ENCODE results near the gene SLC22A23. TPM values are rescaled to one million over a fixed set of nuclear protein-coding genes. Genes with fewer than 3 reads are reported as not detected.
A peak's percentile ranks its signal among the peaks of the same experiment; 100 is the strongest.

The SLC22A23 gene
- total RNA-seq = 10 to 100 TPM in 2 of 4 donors, 1 to 10 TPM in 2; 7.6 to 13.1 (median 9.5) TPM

DNA sequence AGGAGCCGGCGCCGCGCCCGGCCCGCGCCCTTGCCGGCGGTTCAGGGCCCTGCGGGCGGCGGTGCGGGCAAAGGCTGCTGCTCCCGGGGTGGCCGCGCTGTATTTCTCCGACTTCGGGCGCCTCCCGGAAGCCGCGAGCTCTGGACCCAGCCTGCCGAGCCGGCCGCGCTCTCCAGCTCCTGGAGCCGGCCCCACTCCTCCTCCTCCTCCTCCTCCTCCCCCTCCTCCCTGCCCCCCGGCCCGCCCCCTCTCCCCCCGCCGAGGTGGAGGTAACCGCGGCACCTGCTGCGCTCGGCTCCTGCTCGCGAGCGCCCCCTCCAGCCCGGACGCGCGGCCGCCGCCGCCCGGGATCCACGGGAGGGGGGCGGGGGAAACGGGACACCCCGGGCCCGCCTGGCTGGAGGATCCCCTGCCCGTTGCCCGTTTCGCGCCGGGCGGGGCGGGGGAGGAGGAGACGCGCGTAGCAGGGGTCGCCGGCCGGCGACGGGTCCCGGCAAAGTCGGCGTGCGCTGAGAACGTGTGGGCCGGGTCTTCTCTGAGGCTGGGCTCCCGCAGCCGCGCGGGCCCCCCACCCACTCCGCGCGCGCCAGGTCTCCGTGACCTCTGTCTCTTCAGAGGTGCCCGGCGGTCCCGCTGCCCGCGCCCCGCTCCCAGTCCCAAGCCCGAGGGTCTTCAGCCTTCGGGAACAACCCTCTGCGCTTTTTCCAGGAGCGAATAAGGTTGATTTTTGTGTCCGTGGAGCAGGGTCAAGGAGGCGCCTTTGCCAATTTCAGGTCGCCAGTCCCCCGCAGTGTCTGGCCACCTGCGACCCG, at the start of gene SLC22A23:
Gene SLC22A23 (minus strand): TSS at position 153 of the 812 bp plus-strand sequence. CDS start 491 bp downstream, outside the sequence.
- Histone ChIP-seq H3K9me3 (no peaks in the 10 kb centered on the region), H3K27ac (replicated peaks in 1 of 4) (peak within 1 kb of the TSS; percentile 83 to 87 (median 84)), H3K4me1 (peaks cover 28 to 42% (median 40%) of the 10 kb centered on the region in 4 donors), H3K4me3 (peak within 1 kb of the TSS; percentile 64 to 75 (median 74)), H3K36me3 (no peaks in the 10 kb centered on the region), H3K27me3 (no peaks in the 10 kb centered on the region)
- intact Hi-C loops (cut with DNase I) = loop anchor here (5.0 kb wide), 1 partner anchor 275 kb away; no protein-coding TSS in a partner anchor
- peak in 1 of 2 donors; percentile 7 for TF ChIP-seq POLR2AphosphoS5 (IDR thresholded peaks at IDR 0.05)
- TF ChIP-seq EP300 (IDR thresholded peaks at IDR 0.05) = no peak
- peak; percentile 63 to 92 (median 79) for TF ChIP-seq CTCF (IDR thresholded peaks at IDR 0.05)
- TF ChIP-seq POLR2A (IDR thresholded peaks at IDR 0.05; ENCODE audit: low read depth) = no peak
- under 1% methylated on average over 24 of the region's 97 CpGs for WGBS
- no peak for DNase-seq (ENCODE audit: extremely low spot score)

DNA sequence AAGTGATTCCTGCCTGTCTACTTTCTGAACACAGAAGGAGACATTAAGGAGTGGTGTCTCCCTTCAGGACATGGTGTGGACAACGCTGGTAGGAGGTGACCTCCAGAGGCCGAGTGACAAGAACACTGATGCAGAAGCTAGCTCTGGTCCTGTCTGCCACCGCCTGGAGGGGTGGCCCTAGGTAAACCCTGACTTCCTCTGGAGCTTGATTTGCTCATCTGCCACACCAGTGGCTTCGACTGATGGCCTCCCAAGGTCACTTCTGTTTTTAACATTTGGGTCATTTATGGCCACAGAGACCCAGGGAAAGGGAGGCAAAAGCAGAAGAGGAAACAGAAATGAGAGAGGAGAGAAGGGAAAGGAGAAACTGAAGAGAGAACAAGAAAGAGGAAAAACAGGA, 49.4 kb upstream of the SLC22A23 start:
- WGBS = 62% methylated on average over 4 of the region's 4 CpGs
- DNase-seq (ENCODE audit: extremely low spot score) = no peak
- intact Hi-C loops (cut with DNase I) = no loop called here
- no peak for TF ChIP-seq CTCF (IDR thresholded peaks at IDR 0.05)
- TF ChIP-seq POLR2AphosphoS5 (IDR thresholded peaks at IDR 0.05) = no peak
- no peak for TF ChIP-seq EP300 (IDR thresholded peaks at IDR 0.05)
- TF ChIP-seq POLR2A (IDR thresholded peaks at IDR 0.05; ENCODE audit: low read depth) = no peak
- Histone ChIP-seq H3K4me3 (no peak overlapping the region), H3K4me1 (no peaks in the 10 kb centered on the region), H3K9me3 (no peaks in the 10 kb centered on the region), H3K27ac (replicated peaks in 1 of 4) (no peak overlapping the region), H3K36me3 (no peaks in the 10 kb centered on the region), H3K27me3 (no peaks in the 10 kb centered on the region)

DNA sequence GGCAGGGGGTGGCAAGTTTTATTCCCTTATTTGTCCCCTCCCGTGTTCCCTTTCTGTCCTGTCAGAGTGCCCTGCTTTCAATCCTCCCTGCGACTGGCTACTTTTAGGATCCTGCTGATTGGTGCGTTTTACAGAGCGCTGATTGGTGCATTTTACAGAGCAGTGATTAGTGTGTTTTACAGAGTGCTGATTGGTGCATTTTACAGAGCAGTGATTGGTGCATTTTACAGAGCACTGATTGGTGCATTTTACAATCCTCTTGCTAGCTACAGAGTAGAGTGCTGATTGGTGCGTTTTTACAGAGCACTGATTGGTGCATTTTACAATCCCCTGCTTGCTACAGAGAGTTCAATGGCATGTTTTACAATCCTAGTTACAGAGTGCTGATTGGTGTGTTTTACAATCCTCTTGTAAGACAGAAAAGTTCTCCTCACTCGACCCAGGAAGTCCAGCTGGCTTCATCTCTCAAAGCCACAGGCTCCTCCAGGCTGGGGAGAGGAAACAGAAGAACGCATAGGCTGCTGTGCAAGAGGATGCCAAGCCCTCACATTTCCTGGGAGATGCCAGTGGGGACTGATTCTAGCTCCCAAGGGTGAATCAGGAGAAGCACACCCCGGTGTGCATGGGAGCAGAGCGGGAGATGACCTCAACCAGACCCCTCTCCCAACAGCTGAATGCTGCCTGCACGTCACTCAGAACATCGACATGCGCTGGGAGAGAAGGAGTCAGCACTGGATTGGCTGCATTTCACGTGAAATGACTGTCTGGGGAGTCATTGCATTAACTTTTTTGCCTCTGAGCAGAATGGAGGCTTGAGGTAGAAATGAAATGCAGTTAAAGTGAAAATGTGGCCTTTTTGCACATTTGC, 48.3 kb upstream of the SLC22A23 start:
- no peak for TF ChIP-seq POLR2A (IDR thresholded peaks at IDR 0.05; ENCODE audit: low read depth)
- TF ChIP-seq EP300 (IDR thresholded peaks at IDR 0.05) = no peak
- TF ChIP-seq POLR2AphosphoS5 (IDR thresholded peaks at IDR 0.05) = no peak
- TF ChIP-seq CTCF (IDR thresholded peaks at IDR 0.05) = no peak
- no peak overlapping the region for H3K4me3 ChIP-seq
- no peaks in the 10 kb centered on the region for H3K9me3 ChIP-seq
- H3K27ac ChIP-seq (replicated peaks in 1 of 4) = no peak overlapping the region
- WGBS = 73% methylated on average over 12 of the region's 13 CpGs
- H3K36me3 ChIP-seq = no peaks in the 10 kb centered on the region
- no peaks in the 10 kb centered on the region for H3K27me3 ChIP-seq
- intact Hi-C loops (cut with DNase I) = no loop called here
- no peak for DNase-seq (ENCODE audit: extremely low spot score)
- H3K4me1 ChIP-seq = no peaks in the 10 kb centered on the region

GRCh38 chr6:3504354-3504753, 47.5 kb upstream of the SLC22A23 start:
- DNase-seq (ENCODE audit: extremely low spot score) = no peak
- intact Hi-C loops (cut with DNase I) = no loop called here
- no peaks in the 10 kb centered on the region for H3K27me3 ChIP-seq
- TF ChIP-seq CTCF (IDR thresholded peaks at IDR 0.05) (no peak), POLR2A (IDR thresholded peaks at IDR 0.05; ENCODE audit: low read depth) (no peak), EP300 (IDR thresholded peaks at IDR 0.05) (no peak), POLR2AphosphoS5 (IDR thresholded peaks at IDR 0.05) (no peak)
- no peaks in the 10 kb centered on the region for H3K9me3 ChIP-seq
- no peaks in the 10 kb centered on the region for H3K4me1 ChIP-seq
- H3K4me3 ChIP-seq = no peak overlapping the region
- H3K27ac ChIP-seq (replicated peaks in 1 of 4) = no peak overlapping the region
- no peaks in the 10 kb centered on the region for H3K36me3 ChIP-seq
- 69% methylated on average over 5 of the region's 5 CpGs for WGBS

Data from esophagus muscularis mucosa (tissue), 4 donors.